SK-N-MC (cell line): Measurements from ENCODE around the gene MYCBP.

Source experiments
- EZH2 ChIP-seq: fragments of 200-600 bp; sonication (generic); IDR thresholded peaks from one replicate; pipeline ENCODE4 v1.6.1; 2017; ENCODE audit warnings: antibody characterized with exemption
- POLR2AphosphoS5 ChIP-seq: IDR thresholded peaks from 2 replicates; pipeline ENCODE4 v1.6.1; 2012; ENCODE audit warnings: mild to moderate bottlenecking, low read depth, low read length, borderline replicate concordance

GRCh38 chr1:38891753-38892152 is 18.6 kb upstream of the MYCBP start:
- TF ChIP-seq POLR2AphosphoS5: no peak
- TF ChIP-seq EZH2: no peak
